Peyer's patch (tissue), 4 donors: ENCODE results near the gene IDE.

Experiments
- POLR2A ChIP-seq, 2 donors: fragments of 450-650 bp; IDR thresholded peaks; one replicate each; pipeline ENCODE4 v1.5.1; 2017; ENCODE audit warnings: antibody characterized with exemption in 2 of 2, mild to moderate bottlenecking in 2 of 2, moderate library complexity in 2 of 2
- TF ChIP-seq, protein P1 (sequence below), 6 experiments: fragments of 450-650 bp in 4 of 6; fragments of 200-600 bp in 2 of 6; sonication (generic) in 1 of 6; IDR thresholded peaks; one replicate each; pipeline ENCODE4 v1.5.1; 2017 to 2019; ENCODE audit warnings: antibody characterized with exemption in 6 of 6, mild to moderate bottlenecking in 3 of 6, moderate library complexity in 1 of 6

DNA sequence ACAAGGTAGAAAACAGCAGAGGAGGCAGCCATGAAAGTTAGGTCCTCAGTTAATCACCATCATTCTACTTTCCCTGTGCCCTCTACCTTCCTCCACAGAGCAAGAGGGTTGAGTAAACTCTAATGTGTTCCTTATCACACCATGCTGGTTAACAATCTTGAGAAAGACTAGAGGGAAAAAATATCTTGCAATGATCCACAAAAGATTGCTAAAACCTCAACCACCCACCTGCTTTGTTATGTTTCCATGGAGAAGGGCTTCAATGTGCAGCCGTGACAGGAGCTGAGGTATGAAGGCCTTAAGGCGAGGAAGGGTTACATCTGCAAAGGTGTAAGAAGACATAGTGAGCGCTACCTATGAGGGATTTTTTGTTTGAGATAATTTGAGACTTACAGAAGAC, 103.9 kb downstream of the IDE start:
- TF ChIP-seq, protein P1, sequence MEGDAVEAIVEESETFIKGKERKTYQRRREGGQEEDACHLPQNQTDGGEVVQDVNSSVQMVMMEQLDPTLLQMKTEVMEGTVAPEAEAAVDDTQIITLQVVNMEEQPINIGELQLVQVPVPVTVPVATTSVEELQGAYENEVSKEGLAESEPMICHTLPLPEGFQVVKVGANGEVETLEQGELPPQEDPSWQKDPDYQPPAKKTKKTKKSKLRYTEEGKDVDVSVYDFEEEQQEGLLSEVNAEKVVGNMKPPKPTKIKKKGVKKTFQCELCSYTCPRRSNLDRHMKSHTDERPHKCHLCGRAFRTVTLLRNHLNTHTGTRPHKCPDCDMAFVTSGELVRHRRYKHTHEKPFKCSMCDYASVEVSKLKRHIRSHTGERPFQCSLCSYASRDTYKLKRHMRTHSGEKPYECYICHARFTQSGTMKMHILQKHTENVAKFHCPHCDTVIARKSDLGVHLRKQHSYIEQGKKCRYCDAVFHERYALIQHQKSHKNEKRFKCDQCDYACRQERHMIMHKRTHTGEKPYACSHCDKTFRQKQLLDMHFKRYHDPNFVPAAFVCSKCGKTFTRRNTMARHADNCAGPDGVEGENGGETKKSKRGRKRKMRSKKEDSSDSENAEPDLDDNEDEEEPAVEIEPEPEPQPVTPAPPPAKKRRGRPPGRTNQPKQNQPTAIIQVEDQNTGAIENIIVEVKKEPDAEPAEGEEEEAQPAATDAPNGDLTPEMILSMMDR (IDR thresholded peaks at IDR 0.05), result no peak
- no peak for TF ChIP-seq POLR2A (IDR thresholded peaks at IDR 0.05)
